Measurements from ENCODE around the gene QSER1. TPM values are rescaled to one million over a fixed set of nuclear protein-coding genes. Genes with fewer than 3 reads are reported as not detected.

Gene QSER1
- total RNA-seq (2011; cell fraction: chromatin; rRNA removed; ENCODE audit: low replicate concordance), result 32.1 and 121 TPM in 2 replicates
- 11.8 and 23.8 TPM in 2 replicates for total RNA-seq (2011; cell fraction: nucleolus; rRNA removed)
- total RNA-seq (2011; cell fraction: nucleoplasm; rRNA removed), result 41.5 and 59.2 TPM in 2 replicates
- total RNA-seq (2014; rRNA removed) (15.9 and 20.5 TPM in 2 replicates), total RNA-seq (2014; rRNA removed; fragmentation: Illumina TruSeq; extraction: Trizol) (22.3 and 24.1 TPM in 2 replicates), total RNA-seq (2015; rRNA removed; fragmentation: Illumina TruSeq; extraction: Trizol) (25.1 and 27.3 TPM in 2 replicates), total RNA-seq (2021) (32.2 and 33.6 TPM in 2 replicates), polyA plus RNA-seq (2011; rRNA removed) (17.2 and 24.9 TPM in 2 replicates), polyA plus RNA-seq (2014; fragmentation: Illumina TruSeq; extraction: Trizol) (24.6 and 30.0 TPM in 2 replicates), polyA plus RNA-seq (2014; fragmentation: Nextera tagmentation; extraction: Ambion mirVana) (1 to 10 TPM; 5.8 to 7.2 TPM), polyA plus RNA-seq (2014; rRNA removed) (13.2 and 15.1 TPM in 2 replicates), polyA minus RNA-seq (2011; rRNA and poly(A)+ RNA removed) (76.5 and 106 TPM in 2 replicates), Bru-seq, nascent RNA (percentile 88 among the genes with signal in this experiment), BruChase-seq, experiment 1, labeled RNA remaining after a 2-hour chase (percentile 94 among the genes with signal in this experiment), BruChase-seq, experiment 2, labeled RNA remaining after a 6-hour chase (percentile 94 among the genes with signal in this experiment)
- polyA plus RNA-seq (2011; cell fraction: cytosol; rRNA removed), result 7.6 and 13.8 TPM in 2 replicates
- polyA plus RNA-seq (2011; cell fraction: nucleus; rRNA removed), result 18.5 and 23.8 TPM in 2 replicates
- polyA plus RNA-seq (2012), result 15.9 and 16.3 TPM in 2 replicates
- polyA minus RNA-seq (2011; cell fraction: cytosol; rRNA and poly(A)+ RNA removed), result 36.0 and 41.8 TPM in 2 replicates
- 23.3 and 38.8 TPM in 2 replicates for polyA minus RNA-seq (2011; cell fraction: nucleus; rRNA and poly(A)+ RNA removed)
- long read RNA-seq, experiment 1, full-length matches to known transcripts, result 3 of 45 reads
- long read RNA-seq, experiment 1, partial matches to known transcripts, result 18 of 45 reads
- long read RNA-seq, experiment 1, other reads (novel, unspliced or antisense), result 24 of 45 reads
- long read RNA-seq, experiment 2, full-length matches to known transcripts, result 1 of 10 reads
- long read RNA-seq, experiment 2, partial matches to known transcripts, result 2 of 10 reads
- long read RNA-seq, experiment 2, other reads (novel, unspliced or antisense), result 7 of 10 reads
- long read RNA-seq, experiment 3, partial matches to known transcripts, result 1 of 4 reads
- long read RNA-seq, experiment 3, other reads (novel, unspliced or antisense), result 3 of 4 reads

GRCh38 chr11:32892355-32893092 is at the start of gene QSER1:
TSS of gene QSER1 (plus strand) at chr11:32892811. CDS start at chr11:32893126, 315 bp downstream.
- POLR2A ChIA-PET, result interaction anchor here (0.5 to 1.4 kb wide), 15 partner anchors 8 to 1421 kb away, joined by 3 to 7 read pairs (median 4); partner anchors contain the start of gene DEPDC7
- H3K9me3 ChIP-seq (replicated peaks; ENCODE audit: control insufficient read depth, insufficient read depth, low read depth, low read length), result no peaks in the 10 kb centered on the region
- H2AFZ ChIP-seq (ENCODE audit: low read depth, low read length), result peak within 1 kb of the TSS; percentile 91
- CTCF ChIA-PET (ENCODE audit: low intra/inter-chr PET ratio), result no interaction called here
- peak; percentile 73 for ATAC-seq
- no TSS peak for BruUV-seq (replicated peaks)
- H3K4me2 ChIP-seq (ENCODE audit: insufficient read depth, low read length), result peak within 1 kb of the TSS; percentile 83
- H3K9me1 ChIP-seq (ENCODE audit: control insufficient read depth, insufficient read depth, low read length), result no peaks in the 10 kb centered on the region
- H3K9ac ChIP-seq (ENCODE audit: insufficient read depth in 1 of 2, low read depth in 2 of 2, low read length in 2 of 2), result peak within 1 kb of the TSS; percentile 93 to 99
- peak; percentile 61 for FAIRE-seq
- H3K27me3 ChIP-seq (ENCODE audit: control insufficient read depth in 2 of 2, insufficient read depth in 2 of 2, low read length in 2 of 2), result no peaks in the 10 kb centered on the region
- peak; percentile 84 to 90 (median 90) for DNase-seq (ENCODE audit: extremely low read depth in 1 of 4, low spot score in 3 of 4)
- H3K4me3 ChIP-seq, result peak within 1 kb of the TSS; percentile 97
- in situ Hi-C loops (cut with MboI) (no loop called here), intact Hi-C loops (cut with micrococcal nuclease) (no loop called here)
- WGBS (ENCODE audit: insufficient coverage, low coverage, missing lambda C conversion rate), result 1% methylated on average over 31 of the region's 91 CpGs
- peaks cover 17% of the 10 kb centered on the region; the same call in 2 of the 3 replicates for H3K36me3 ChIP-seq (ENCODE audit: control insufficient read depth, insufficient read depth, low read length)
- H3K4me1 ChIP-seq (replicated peaks in 1 of 2; ENCODE audit: control insufficient read depth in 2 of 2, insufficient read depth in 2 of 2, low read length in 2 of 2), result peaks cover 9 to 20% of the 10 kb centered on the region in 2 experiments; a peak in 4 of 5 replicates
- peaks cover 56% of the 10 kb centered on the region for H3K79me2 ChIP-seq (ENCODE audit: control insufficient read depth, insufficient read depth, low read length)
- H3K27ac ChIP-seq (ENCODE audit: extremely low read depth, low read depth, low read length), result peak within 1 kb of the TSS; percentile 97
- H4K20me1 ChIP-seq (replicated peaks; ENCODE audit: control insufficient read depth, insufficient read depth, low read length), result peaks cover 7% of the 10 kb centered on the region; the same call in 1 of the 2 replicates
- no peak for TF ChIP-seq ZNF778 (CRISPR knock-in tag; IDR thresholded peaks at IDR 0.05)
- TF ChIP-seq ERF (CRISPR knock-in tag; IDR thresholded peaks at IDR 0.05), result peak; percentile 62; the same call in 1 of the 2 replicates
- no peak for TF ChIP-seq ZNF518B (CRISPR knock-in tag; IDR thresholded peaks at IDR 0.05)
- TF ChIP-seq KDM5B (IDR thresholded peaks at IDR 0.05; ENCODE audit: insufficient replicate concordance, low read depth, low read length), result peak; percentile 85
- no peak for TF ChIP-seq HMG20A (CRISPR knock-in tag; conservative IDR thresholded peaks at IDR 0.05)
- peak; percentile 54; the same call in 1 of the 2 replicates for TF ChIP-seq HDAC8 (tag; IDR thresholded peaks at IDR 0.05)
- peak; percentile 87 for TF ChIP-seq POLR2H (tag; IDR thresholded peaks at IDR 0.05; ENCODE audit: low read depth)
- TF ChIP-seq KLF13 (tag; IDR thresholded peaks at IDR 0.05; ENCODE audit: borderline replicate concordance, low read depth), result no peak
- TF ChIP-seq CTBP1 (IDR thresholded peaks at IDR 0.05; ENCODE audit: borderline replicate concordance), result peak; percentile 87
- TF ChIP-seq HIVEP1 (CRISPR knock-in tag; IDR thresholded peaks at IDR 0.05), result no peak
- peak; percentile 34; the same call in 1 of the 2 replicates for TF ChIP-seq NCOA1 (IDR thresholded peaks at IDR 0.05; ENCODE audit: low read depth)
- peak; percentile 85 for TF ChIP-seq MTA3 (IDR thresholded peaks at IDR 0.05; ENCODE audit: borderline replicate concordance)
- TF ChIP-seq CHD1 (IDR thresholded peaks at IDR 0.05; ENCODE audit: low read length), result peak; percentile 71
- peak; percentile 87 for TF ChIP-seq GATAD2A (IDR thresholded peaks at IDR 0.05)
